Fibroblast of gingiva (primary cell): ENCODE results near the gene SPEF1.
"Not testable (repeated sequence)": the region's sequence is repeated elsewhere in the genome, so short reads cannot be mapped to it uniquely, and the experiment has no call there.

Experiments used
- DNase-seq: peaks from one replicate; pipeline ENCODE4 v3.0.0-alpha.2; 2011; ENCODE audit warnings: low read depth

SPEF1 gene

DNA sequence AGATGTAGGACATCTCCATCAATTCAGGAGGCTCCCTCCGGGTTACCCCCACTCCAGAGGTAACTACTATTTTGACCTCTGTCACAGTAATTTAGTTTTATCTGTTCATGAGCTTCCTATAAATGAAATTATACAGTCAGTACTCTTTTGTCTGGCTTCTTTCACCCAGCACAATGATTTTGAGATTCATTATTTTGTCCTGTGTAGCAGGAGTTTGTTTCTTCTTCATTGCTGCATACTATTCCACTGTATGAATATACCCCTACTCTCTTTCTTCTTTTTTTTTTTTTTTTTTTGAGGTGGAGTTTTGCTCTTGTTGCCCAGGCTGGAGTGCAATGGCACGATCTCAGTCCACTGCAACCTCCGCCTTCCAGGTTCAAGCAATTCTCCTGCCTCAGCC is 27.3 kb upstream of the SPEF1 start:
- no peak for DNase-seq

DNA sequence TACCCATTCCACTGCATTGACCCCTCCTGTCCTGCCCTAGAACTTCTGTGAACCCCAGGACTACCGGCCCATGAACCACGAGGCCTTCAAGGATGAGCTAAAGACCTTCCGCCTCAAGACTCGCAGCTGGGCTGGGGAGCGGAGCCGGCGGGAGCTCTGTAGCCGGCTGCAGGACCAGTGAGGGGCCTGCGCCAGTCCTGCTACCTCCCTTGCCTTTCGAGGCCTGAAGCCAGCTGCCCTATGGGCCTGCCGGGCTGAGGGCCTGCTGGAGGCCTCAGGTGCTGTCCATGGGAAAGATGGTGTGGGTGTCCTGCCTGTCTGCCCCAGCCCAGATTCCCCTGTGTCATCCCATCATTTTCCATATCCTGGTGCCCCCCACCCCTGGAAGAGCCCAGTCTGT is 23.5 kb upstream of the SPEF1 start:
- no peak for DNase-seq

DNA sequence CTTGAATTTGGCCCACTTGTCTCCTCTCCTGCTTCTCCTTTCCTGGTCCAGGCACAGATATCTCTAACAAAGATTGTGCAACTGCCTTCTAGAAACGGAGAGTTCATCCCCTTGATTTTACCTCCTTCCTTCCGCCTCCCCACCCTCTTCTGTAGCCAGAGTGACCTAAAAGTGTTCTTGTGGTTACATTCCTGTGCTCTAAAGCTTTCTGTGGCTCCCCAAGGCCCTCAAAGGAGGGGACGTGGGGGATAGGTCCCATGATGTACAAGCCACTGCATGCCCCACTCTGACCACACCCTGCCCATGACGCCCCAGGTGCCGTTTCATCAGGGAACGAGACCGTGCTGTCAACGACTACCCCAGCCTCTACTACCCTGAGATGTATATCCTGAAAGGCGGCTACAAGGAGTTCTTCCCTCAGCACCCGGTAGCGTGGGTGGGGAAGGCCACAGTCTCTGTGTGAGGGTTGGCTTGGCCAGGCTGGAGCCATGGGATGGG is 23.1 kb upstream of the SPEF1 start:
- no peak for DNase-seq

DNA sequence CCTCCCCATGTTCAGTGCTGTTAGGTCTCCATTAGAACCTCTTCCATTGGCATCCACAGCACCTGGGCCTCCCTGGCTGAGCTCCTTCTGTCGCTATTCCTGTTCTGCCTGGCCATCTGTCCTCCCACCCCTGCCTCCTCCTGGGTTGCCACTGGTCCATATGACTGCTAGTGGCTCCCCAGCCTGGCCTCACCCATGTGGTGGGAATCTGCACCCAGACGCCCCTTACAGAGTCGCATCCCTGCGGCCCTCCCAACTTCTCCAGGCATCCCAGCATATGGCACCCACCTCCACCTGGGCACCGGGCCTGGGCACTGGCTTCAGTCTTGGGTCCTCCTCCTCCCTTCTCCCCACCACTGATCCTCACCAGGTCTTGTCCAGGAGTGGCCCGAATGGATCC is 22.6 kb upstream of the SPEF1 start:
- no peak for DNase-seq

DNA sequence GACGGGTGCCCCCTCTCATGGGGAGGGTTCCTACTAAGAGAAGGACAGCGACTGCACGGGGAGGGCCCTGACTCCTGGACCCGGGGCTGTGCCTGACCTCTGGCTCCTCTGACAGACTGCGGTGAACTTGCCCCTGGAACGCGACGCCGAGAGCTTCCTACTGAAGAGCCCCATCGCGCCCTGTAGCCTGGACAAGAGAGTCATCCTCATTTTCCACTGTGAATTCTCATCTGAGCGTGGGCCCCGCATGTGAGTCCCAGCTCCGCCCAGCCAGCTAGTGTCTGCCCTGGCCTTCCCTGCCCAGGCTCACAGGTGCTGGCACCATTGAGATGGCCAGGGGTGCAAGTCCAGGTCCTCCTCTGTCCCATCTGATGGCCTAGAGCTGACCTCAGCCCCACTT is 22.0 kb upstream of the SPEF1 start:
- DNase-seq, result no peak

DNA sequence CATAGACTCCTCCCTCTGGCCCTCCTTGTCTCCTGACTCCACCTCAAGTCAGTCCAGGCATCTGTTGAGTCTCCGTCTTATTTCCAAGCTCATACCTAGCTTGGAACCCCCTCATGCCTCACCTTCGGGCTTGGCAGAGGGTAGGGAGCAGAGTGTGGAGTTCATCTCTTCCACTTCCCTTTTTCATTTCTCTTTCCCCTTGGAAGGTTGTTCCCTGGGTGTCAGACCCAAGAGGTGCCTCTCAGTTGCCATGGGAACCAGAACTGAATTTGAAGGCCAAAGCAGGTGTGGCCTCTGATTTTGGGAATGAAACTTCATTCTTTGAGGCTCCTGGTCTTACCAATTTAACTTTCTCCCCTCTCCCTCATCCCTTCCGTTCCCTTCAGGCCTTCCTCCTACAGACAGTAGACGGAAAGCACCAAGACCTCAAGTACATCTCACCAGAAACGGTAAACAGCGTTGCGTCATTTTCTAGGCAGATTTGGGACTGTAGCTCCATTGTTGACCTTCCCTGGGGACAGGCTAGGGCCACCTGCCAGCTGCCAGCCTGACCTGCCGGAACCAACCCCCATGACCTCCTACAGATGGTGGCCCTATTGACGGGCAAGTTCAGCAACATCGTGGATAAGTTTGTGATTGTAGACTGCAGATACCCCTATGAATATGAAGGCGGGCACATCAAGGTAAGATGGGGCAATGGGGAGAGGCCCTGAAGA is 21.4 kb upstream of the SPEF1 start:
- no peak for DNase-seq

DNA sequence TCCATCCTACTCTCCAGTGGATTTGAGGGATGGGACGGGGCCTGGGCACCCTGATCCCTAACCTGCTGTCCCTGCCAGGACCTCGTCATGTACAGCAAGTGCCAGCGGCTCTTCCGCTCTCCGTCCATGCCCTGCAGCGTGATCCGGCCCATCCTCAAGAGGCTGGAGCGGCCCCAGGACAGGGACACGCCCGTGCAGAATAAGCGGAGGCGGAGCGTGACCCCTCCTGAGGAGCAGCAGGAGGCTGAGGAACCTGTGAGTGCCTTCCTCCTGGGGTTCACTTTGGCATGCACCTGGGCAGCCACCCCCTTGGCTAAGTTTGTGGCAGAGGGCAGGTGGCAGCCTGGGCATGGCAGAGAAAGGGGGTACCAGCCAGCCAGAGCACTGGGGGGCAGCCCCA is 20.6 kb upstream of the SPEF1 start:
- DNase-seq, result no peak

DNA sequence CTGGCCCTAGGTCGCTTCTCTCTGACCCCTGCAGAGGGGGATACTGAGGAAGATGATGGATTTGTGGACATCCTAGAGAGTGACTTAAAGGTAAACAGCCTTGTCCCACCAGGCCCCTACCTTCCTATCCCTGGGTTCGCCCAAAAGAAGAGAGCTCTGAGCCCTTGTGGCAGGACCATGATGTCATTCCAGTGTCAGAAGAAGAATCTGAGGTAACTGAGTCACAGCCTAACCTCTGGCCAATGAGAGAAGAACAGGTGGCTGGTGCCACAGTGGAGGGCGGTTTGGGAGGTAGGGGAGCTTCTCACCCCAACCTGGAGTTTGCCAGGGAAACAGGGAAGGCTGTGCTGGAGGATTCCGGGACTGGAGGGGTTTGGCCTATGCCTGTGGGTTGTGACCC is 20.1 kb upstream of the SPEF1 start:
- DNase-seq, result no peak

DNA sequence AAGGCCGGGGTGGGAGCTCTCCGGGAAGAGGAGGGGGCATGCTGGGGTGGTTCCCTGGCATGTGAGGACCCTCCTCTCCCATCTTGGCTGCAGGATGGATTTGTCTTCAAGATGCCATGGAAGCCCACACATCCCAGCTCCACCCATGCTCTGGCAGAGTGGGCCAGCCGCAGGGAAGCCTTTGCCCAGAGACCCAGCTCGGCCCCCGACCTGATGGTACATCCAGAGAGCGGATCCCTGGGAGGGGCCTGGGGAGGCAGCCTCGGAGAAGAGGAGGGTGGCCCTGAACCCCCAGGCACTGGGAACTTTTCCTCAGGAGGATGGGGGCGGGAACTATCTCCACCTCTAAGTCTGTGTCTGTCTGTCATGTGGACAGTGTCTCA is 19.6 kb upstream of the SPEF1 start:
- DNase-seq, result no peak

DNA sequence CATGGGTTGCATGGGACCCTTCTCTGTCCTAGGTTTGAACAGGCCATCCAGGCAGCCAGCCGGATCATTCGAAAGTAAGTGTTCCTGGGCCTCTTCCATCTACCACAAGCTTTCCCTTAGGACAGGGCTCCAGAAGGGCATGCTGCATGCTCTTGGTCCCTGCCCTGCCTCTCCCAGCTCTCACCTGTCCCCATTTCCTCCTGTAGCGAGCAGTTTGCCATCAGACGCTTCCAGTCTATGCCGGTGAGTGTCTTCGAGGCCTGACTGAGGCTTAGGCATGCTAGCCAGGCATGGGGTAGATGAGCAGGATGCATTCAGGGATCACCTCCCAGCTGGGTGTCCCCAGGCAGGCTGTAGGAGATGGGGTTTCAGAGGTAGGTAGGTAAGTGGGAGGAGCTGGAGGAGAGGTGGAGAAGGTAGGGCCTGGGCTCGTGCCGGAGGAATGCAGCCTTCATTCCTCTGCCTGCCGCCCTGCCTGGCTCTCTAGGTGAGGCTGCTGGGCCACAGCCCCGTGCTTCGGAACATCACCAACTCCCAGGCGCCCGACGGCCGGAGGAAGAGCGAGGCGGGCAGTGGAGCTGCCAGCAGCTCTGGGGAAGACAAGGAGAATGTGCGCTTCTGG is 19.1 kb upstream of the SPEF1 start:
- no peak for DNase-seq

DNA sequence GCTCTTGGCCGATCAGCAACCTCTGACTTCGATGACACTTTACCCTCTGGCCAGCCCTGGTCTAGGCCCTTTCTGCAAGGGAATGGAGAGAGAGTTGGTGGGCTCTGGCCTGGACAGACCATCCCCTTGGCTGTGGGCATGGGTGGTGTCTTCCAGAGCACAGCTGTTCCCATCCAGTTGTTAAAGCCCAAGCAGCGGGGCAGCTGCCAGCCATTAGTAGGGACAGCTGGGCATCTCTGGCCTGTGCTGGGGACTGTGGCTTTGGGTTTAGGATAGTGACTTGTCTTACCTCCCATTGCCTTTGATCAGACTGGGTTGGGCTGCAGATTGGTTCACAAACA is 17.6 kb upstream of the SPEF1 start:
- DNase-seq, result no peak

DNA sequence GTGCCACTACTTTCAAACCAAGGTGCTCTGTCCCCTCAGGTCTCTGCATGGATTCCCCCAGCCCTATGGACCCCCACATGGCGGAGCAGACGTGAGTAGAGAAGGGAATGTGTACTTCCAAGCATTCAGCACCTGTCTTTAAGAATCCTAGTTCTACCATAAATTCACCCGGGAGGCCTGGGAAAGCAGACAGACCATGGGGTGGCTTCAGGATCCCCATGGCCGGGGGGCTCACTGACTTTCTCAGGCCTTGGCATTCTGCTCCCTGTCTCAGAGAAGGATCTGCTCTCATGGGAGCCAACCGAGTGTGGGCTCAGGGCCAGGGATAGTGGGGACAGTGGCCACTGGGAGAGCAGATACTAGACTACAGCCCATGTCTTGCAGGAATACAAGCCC is 17.1 kb upstream of the SPEF1 start:
- DNase-seq, result no peak

DNA sequence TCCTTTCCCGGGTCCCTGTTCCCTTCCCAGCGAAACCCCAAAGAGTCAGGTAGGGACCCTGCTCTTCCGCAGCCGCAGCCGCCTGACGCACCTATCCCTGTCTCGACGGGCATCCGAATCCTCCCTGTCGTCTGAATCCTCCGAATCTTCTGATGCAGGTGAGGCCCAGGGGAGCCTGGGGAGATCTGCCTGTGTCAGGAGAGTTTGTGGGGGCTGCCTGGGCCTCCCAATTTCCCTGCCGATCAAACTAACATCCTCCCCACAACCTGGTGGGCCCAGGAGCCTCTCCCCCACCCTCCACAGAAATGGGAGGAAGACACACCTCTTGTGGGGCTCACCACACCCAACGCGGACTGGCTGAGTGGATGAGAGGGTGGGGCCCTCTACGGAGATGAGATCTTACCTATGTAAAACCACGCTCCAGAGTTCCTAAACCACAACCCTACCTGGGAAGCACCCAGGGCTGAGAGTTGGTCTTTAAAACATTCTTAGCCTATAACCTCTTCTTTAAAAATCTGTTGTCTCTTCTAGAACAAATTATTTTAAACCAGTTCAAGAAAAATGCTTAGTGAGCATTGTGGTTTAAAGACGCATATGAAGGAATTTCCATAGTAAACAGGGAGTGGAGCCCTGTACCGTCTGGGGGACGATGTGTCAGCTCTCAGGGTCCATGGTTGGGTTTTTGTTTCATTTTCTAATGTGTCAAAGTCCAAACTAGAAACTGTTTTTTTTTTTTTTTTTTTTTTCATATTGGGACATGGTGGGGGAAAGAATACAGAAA is 16.5 kb upstream of the SPEF1 start:
- no peak for DNase-seq

DNA sequence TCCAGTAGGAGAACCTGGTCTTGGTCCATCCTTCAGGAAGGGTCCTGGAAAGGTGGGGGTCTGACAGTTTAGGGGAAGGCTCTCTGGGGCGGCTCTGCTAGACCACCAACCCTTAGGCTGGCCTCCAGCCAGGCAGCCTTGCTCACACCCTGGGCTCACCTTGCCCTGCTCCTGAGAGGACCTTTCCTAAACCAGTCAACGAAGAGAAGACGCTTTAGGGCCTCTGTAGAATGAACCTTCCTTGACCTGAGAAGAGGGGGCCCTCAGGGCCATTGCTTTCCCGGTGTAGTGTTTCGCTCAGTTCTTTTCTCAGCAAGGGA is 15.9 kb upstream of the SPEF1 start:
- DNase-seq, result no peak

DNA sequence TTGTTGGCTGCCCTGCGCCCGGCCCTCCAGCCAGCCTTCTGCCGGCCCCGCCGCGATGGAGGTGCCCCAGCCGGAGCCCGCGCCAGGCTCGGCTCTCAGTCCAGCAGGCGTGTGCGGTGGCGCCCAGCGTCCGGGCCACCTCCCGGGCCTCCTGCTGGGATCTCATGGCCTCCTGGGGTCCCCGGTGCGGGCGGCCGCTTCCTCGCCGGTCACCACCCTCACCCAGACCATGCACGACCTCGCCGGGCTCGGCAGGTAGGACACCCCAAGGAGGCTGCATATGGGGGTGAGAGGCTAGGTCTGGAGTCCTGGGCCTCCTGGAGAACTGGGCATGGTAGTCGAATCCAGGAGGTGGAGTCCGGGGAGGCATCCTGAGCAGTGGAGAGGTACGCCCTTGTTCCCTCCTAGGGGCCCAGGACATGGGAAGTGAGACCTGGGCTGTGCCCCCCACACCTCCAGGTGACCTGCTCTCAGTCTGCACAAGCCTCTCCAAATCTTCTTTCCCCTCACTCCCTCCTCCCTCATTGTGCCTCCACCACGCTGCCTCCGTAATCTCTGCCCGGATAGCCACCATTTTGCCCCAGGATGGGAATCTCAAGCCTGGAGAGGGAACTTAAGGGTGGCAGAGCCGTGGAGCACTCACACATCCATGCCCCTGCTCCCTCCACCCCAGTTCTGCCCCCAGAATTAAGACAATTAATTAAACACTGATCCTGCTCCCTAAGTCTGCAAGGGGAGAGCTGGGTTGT is 15.4 kb upstream of the SPEF1 start:
- DNase-seq, result no peak

DNA sequence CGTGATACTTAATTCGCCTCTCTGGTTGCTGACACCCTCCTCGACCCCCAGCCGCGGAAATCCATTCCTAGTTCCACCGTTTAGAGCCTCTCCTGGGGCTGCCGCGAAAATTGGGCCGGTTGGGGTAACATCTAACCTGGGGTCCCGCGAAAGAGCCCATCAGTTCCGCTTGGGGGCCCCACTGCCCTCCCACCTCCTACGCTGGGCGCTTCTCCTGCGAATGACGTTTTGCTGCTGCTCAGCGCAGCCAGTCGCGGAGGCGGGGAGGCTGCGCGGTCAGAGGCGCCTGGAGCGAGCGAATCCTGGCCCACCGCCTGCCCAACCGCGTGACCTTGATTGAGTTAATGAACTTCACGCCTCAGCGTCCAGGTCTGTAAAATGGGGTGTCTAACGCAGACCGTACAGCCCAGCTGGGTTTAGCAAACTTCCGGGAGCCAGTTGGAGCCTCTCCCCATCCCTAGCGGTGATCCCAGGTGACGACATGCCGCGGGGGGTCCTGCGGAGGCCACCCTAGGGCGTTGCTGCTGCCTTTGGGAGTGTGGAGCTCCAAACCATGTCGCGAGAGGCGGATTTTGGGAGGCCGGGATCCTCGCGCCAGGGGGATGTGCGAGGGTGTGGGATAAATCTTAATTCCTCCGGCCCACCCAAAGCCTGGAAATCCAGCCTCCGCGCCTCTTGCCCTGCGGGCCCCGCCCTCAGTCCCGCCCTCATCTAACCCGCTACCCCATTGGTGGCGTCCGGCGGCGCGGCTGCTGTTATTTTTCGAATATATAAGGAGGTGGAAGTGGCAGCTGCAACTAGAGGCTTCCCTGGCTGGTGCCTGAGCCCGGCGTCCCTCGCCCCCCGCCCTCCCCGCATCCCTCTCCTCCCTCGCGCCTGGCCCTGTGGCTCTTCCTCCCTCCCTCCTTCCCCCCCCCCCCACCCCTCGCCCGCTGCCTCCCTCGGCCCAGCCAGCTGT is 14.5 kb upstream of the SPEF1 start, which contains the start of gene CDC25B:
Gene CDC25B (plus strand): TSS at position 800 of the 958 bp plus-strand sequence. CDS start 222 bp downstream, outside the sequence.
- DNase-seq, result peak; percentile 94

DNA sequence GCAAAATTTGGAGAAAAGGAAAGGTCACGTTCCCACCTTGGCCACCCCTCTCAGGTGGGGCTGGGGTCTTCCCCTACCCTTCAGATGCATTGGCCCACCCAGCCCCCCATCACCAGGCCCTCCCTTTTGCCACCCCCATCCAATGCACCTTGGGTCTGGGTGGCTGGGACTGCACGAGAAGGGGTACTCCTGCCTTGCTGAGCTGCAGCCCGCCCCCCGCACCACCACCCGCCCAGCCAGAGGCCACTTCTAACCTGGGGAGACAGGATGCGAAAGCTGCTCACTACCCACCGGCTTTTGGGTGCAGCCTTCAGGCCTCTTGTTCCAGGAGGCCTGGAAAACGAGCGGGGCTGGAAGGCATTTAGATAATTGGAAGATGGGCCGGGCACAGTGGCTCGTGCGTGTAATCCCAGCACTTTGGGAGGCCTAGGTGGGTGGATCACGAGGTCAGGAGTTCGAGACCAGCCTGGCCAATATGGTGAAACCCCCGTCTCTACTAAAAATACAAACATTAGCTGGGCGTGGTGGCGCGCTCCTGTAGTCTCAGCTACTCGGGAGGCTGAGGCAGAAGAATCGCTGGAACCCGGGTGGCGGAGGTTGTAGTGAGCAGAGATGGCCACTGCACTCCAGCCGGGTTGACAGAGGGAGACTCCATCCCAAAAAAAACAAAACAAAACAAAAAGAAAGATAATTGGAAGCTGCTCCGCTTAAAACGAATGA is 13.6 kb upstream of the SPEF1 start:
- DNase-seq, result no peak

DNA sequence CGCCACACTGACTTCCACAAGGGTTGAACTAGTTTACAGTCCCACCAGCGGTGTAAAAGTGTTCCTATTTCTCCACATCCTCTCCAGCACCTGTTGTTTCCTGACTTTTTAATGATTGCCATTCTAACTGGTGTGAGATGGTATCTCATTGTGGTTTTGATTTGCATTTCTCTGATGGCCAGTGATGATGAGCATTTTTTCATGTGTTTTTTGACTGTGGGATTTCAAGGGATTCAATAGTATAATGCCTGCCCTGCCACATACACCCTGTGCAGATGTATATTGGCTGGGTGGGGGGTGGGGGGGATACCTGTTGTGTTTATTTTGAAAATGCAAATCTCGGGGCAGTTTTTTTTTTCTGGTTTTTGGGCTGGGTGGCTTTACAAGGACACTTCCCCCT is 12.9 kb upstream of the SPEF1 start:
- not testable (repeated sequence) for DNase-seq

DNA sequence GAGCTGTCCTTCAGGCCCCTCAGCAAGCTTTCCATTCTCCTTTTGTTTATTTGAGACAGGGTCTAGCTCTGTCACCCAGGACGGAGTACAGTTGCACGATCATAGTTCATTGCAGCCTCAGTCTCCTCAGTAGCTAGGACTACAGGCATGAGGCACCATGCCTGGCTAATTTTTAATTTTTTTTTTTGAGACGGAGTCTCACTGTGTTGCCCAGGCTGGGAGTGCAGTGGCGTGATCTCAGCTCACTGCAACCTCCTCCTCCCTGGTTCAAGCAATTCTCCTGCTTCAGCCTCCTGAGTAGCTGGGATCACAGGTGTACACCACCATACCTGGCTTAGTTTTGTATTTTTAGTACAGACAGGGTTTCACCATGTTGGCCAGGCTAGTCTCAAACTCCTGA is 8.0 kb upstream of the SPEF1 start:
- DNase-seq, result not testable (repeated sequence)

DNA sequence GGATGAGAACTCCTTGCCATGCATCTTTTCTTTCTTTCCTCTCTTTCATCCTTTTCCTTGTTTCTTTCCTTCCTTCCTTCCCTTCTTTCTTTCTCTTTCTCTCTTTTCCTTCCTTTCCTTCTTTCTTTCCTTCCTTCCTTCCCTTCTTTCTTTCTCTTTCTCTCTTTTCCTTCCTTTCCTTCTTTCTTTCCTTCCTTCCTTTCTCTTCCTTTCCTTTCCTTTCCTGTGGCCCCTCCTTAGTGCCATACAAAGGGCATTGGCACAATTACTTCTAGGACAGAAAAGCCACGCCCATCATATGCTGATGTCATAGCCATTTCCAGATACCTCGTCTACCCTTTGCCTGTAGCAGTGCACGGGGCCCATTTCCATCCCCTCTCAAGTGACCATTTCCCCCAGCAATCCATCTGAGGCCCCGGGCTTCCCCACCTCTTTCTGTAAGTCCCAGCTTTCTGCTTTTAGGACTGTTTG is 7.5 kb upstream of the SPEF1 start:
- DNase-seq, result no peak
